ENCODE data around the gene RBM33. TPM values are rescaled to one million over a fixed set of nuclear protein-coding genes. Genes with fewer than 3 reads are reported as not detected.

Gene RBM33
- total RNA-seq, 2 experiments from 2014 or later, result 65.5 to 66.3 TPM

DNA sequence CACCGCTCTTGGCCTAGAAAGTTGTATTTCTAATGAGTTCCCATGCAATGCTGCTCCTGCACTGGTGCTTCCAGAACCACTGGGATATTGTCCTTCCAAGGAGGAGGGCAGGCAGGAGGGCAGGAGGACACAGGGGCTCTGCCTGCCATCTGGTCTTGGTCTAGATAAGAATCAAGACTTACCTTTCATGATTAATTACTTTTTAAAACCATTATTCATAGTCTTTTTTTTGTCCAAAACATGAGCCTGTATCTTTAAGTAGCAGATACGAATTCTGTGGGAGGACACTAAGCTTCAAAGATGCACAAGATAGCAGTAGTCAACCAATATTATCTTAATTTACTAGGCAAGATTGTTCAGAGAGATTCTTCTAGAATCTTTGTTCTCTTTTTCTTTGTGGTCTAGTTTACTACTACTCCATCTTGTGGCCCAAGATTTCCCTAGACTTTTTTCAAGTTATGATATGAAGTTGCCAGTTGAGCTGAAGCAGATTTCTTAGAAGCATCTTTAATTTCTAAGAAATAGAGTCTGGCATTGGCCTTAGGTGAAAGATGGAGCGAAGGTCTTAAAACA lies 57.6 kb downstream of the RBM33 start:
- no peak overlapping the region for H3K4me3 Mint-ChIP-seq
- no peaks in the 10 kb centered on the region for H3K27me3 Mint-ChIP-seq (ENCODE audit: low read depth)
- H3K4me1 Mint-ChIP-seq (ENCODE audit: low read depth), result peaks cover 27% of the 10 kb centered on the region
- CTCF ChIA-PET, result interaction anchor here (1.1 to 2.5 kb wide), 4 partner anchors 23 to 105 kb away, joined by 3 to 7 read pairs (median 4); no protein-coding TSS in a partner anchor
- intact Hi-C loops (cut with micrococcal nuclease), result loop anchor here (2.0 kb wide), 1 partner anchor 37 kb away; no protein-coding TSS in a partner anchor
- peak overlapping the region; percentile 54 for H3K27ac Mint-ChIP-seq
- peaks cover 22% of the 10 kb centered on the region for H3K36me3 Mint-ChIP-seq (ENCODE audit: low read depth)
- DNase-seq, result no peak
- no peaks in the 10 kb centered on the region for H3K9me3 Mint-ChIP-seq

DNA sequence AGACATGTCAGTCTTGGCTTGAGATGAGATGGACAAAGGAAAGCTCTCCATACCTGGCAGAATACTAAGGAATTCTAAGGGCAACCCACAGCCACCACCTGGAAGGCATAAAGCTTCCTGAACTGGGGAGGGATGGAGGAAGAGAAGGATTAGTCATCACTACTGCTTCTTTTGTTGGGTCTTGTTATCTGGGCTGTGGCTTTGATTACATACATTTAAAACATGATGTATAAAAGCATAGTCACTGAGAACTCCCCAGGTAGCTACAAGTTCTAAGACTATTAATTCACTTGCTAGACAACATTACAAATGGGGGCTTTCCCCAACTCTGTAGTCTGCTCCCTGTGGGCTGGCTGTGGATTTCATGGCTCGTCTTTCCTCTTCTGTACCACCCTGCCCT lies 58.2 kb downstream of the RBM33 start:
- Mint-ChIP-seq H3K9me3 (no peaks in the 10 kb centered on the region), H3K36me3 (ENCODE audit: low read depth) (peaks cover 24% of the 10 kb centered on the region), H3K27me3 (ENCODE audit: low read depth) (no peaks in the 10 kb centered on the region), H3K4me1 (ENCODE audit: low read depth) (peaks cover 24% of the 10 kb centered on the region), H3K4me3 (no peak overlapping the region), H3K27ac (peak overlapping the region; percentile 54)
- intact Hi-C loops (cut with micrococcal nuclease), result loop anchor here (2.0 kb wide), 1 partner anchor 38 kb away; no protein-coding TSS in a partner anchor
- DNase-seq, result no peak
- CTCF ChIA-PET, result interaction anchor here (1.1 to 2.5 kb wide), 3 partner anchors 23 to 103 kb away, joined by 3 to 7 read pairs (median 5); no protein-coding TSS in a partner anchor

DNA sequence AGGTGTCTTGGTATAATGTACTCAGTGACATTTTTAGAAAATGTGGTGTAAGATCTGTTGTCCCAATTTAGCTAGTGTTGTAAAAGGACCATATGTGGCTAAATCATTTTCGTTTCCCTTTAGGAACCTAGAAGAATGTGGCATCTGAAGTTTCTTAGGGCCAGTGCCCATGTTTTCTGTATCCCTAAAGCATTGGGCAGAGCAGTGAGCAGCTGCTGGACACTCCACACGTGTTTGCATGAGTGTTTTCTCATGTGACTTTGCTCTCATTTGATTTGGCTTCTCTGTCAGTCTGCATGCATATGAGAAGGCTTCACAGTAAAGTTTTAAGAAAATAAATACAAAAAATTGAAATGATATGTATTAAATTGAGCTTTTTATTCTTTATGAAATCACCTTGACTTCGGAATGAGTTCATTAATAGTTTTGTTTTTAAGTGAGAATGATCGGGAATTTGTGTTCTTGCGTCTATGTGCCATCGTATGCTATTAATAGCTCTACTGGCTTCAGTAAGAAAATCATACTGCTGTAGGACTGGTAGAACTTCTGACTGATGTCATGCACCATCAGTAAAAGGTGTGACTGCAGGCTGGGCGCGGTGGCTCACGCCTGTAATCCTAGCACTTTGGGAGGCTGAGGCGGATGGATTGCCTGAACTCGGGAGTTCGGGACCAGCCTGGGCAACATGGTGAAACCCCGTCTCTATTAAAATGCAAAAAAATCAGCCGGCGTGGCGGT lies 61.3 kb downstream of the RBM33 start:
- no peak for DNase-seq
- no peak overlapping the region for H3K4me3 Mint-ChIP-seq
- CTCF ChIA-PET, result no interaction called here
- intact Hi-C loops (cut with micrococcal nuclease), result no loop called here
- H3K27ac Mint-ChIP-seq, result no peak overlapping the region
- peaks cover 20% of the 10 kb centered on the region for H3K36me3 Mint-ChIP-seq (ENCODE audit: low read depth)
- no peaks in the 10 kb centered on the region for H3K27me3 Mint-ChIP-seq (ENCODE audit: low read depth)
- H3K9me3 Mint-ChIP-seq, result no peaks in the 10 kb centered on the region
- peaks cover 17% of the 10 kb centered on the region for H3K4me1 Mint-ChIP-seq (ENCODE audit: low read depth)

DNA sequence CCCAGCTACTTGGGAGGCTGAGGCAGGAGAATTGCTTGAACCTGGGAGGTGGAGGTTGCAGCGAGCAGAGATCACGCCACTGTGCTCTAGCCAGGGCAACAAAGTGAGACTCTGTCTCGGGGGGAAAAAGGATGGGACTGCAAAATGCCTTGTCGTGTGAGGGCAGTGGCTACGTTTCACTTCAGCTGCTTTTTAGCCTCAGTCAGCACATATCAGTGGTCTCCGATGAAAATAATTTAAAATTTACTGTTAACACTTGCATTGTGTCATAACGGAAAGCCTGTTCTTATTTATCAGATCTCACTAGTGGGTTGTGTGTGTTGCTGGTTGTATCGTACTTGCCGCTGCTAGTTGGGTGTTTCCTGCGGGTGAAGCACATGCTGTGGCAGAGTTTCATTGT lies 61.9 kb downstream of the RBM33 start:
- no peaks in the 10 kb centered on the region for H3K27me3 Mint-ChIP-seq (ENCODE audit: low read depth)
- intact Hi-C loops (cut with micrococcal nuclease), result no loop called here
- no peak overlapping the region for H3K27ac Mint-ChIP-seq
- CTCF ChIA-PET, result no interaction called here
- no peak overlapping the region for H3K4me3 Mint-ChIP-seq
- no peak for DNase-seq
- H3K4me1 Mint-ChIP-seq (ENCODE audit: low read depth), result peaks cover 17% of the 10 kb centered on the region
- H3K9me3 Mint-ChIP-seq, result no peaks in the 10 kb centered on the region
- H3K36me3 Mint-ChIP-seq (ENCODE audit: low read depth), result peaks cover 26% of the 10 kb centered on the region

DNA sequence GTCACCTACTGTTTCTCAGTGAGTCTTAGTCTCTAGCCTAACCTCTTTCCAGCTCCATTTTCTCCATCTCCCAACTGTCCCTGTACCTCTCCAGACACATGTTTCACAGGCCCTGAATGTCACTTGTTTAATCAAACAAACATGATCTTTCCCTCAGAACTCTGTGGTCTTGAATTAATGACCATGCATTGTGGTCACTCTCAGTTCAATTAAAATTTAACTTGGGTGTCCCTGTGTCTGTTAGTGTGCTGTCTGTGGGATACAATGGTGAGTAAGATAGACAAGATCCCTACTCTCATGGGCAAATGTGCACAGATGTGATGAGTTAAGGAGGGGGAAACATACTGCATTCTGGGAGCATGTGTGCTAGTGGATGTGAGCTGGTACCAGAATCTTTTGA lies 65.0 kb downstream of the RBM33 start:
- no peaks in the 10 kb centered on the region for H3K27me3 Mint-ChIP-seq (ENCODE audit: low read depth)
- no peak overlapping the region for H3K27ac Mint-ChIP-seq
- H3K4me3 Mint-ChIP-seq, result no peak overlapping the region
- no peaks in the 10 kb centered on the region for H3K9me3 Mint-ChIP-seq
- peaks cover 14% of the 10 kb centered on the region for H3K4me1 Mint-ChIP-seq (ENCODE audit: low read depth)
- DNase-seq, result no peak
- H3K36me3 Mint-ChIP-seq (ENCODE audit: low read depth), result peaks cover 32% of the 10 kb centered on the region
- intact Hi-C loops (cut with micrococcal nuclease), result no loop called here
- CTCF ChIA-PET, result interaction anchor here (1.1 kb wide), 1 partner anchor 17 kb away, joined by 3 read pairs; no protein-coding TSS in a partner anchor

DNA sequence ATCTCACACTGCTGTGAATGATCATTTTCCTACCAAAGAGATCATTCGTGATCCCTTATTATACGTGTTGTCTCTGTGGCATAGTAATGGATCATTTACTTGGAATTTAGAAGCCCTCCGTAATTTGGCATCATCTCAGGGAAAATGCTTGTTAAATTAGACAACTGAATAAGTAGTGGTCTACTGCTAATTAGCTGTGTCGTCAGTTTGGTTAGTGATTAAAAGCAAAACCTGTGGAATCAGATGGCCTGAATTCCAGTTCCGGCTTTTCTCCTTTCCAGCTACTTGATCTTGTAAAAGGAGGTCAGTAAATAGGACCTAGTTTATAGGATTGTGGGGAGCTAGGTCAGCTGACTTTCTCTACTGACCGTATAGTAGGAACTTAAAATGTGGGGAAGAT lies 65.6 kb downstream of the RBM33 start:
- Mint-ChIP-seq H3K27ac (no peak overlapping the region), H3K36me3 (ENCODE audit: low read depth) (peaks cover 32% of the 10 kb centered on the region), H3K4me3 (no peak overlapping the region), H3K9me3 (no peaks in the 10 kb centered on the region), H3K27me3 (ENCODE audit: low read depth) (no peaks in the 10 kb centered on the region), H3K4me1 (ENCODE audit: low read depth) (peaks cover 14% of the 10 kb centered on the region)
- intact Hi-C loops (cut with micrococcal nuclease), result no loop called here
- no peak for DNase-seq
- CTCF ChIA-PET, result interaction anchor here (1.1 to 1.2 kb wide), 2 partner anchors 17 to 111 kb away, joined by 3 to 4 read pairs; no protein-coding TSS in a partner anchor

DNA sequence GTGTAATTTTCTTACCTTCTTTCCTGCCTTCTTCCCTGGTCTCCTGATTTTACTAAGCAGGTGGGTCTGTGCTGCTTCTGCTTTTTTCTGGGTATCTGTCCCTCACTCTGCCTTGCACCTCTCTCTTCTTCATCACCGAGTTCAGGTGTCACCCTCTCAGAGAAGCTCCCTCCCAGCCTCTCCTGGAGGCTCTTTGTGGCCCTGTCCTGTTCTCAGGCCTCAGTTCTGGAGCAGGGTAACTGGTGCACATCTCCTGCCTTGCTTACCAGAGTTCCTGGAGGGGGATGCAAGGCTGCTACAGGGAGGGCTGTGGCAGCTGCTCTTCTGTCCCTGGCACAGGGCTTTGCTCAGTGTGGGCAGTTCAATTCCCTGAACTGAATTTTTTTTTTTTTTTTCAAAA lies 66.1 kb downstream of the RBM33 start:
- Mint-ChIP-seq H3K27ac (no peak overlapping the region), H3K9me3 (no peaks in the 10 kb centered on the region), H3K36me3 (ENCODE audit: low read depth) (peaks cover 32% of the 10 kb centered on the region), H3K4me1 (ENCODE audit: low read depth) (peaks cover 14% of the 10 kb centered on the region), H3K4me3 (no peak overlapping the region), H3K27me3 (ENCODE audit: low read depth) (no peaks in the 10 kb centered on the region)
- CTCF ChIA-PET, result interaction anchor here (1.2 kb wide), 1 partner anchor 112 kb away, joined by 4 read pairs; no protein-coding TSS in a partner anchor
- DNase-seq, result no peak
- intact Hi-C loops (cut with micrococcal nuclease), result no loop called here

DNA sequence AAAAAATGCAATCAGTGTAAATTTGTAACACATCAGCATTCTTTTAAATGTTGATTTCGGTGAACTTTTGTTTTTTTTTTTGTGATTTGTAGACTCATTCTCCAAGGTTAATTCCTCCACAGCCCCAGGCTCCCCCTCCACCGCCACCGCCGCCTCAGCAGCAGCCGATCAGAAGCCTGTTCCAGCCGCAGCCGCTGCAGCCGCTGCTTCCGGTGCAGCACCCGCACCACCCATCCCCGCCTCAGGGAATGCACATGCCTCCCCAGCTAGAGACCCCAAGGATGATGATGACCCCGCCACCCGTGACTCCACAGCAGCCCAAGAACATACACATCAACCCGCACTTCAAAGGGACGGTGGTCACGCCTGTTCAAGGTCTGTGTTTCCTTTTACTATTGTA lies 66.6 kb downstream of the RBM33 start:
- Mint-ChIP-seq H3K36me3 (ENCODE audit: low read depth) (peaks cover 32% of the 10 kb centered on the region), H3K4me3 (no peak overlapping the region), H3K9me3 (no peaks in the 10 kb centered on the region), H3K4me1 (ENCODE audit: low read depth) (peaks cover 14% of the 10 kb centered on the region), H3K27me3 (ENCODE audit: low read depth) (no peaks in the 10 kb centered on the region), H3K27ac (no peak overlapping the region)
- intact Hi-C loops (cut with micrococcal nuclease), result no loop called here
- DNase-seq, result no peak
- CTCF ChIA-PET, result interaction anchor here (1.2 kb wide), 1 partner anchor 112 kb away, joined by 4 read pairs; no protein-coding TSS in a partner anchor

DNA sequence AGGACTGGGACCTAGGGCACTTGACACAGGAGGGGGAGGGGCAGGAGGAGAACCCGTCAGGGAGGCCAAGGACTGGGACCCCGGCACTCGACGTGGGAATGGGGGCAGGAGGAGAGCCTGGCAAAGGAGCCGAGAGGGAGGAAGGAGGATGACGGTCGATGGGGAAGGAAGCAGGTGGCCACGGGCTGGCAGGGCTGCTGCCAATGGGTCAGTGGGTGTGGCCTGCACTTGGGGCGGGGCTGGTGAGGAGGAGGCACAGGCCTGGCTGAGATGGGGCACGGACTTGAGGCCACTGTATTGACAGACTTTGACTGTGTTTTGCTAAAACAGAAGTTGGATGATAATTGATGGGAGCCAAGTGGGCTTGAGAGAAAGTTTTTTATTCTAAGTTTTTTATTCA lies 68.9 kb downstream of the RBM33 start:
- DNase-seq, result no peak
- no peaks in the 10 kb centered on the region for H3K9me3 Mint-ChIP-seq
- no peak overlapping the region for H3K4me3 Mint-ChIP-seq
- intact Hi-C loops (cut with micrococcal nuclease), result no loop called here
- CTCF ChIA-PET, result interaction anchor here (1.1 kb wide), 1 partner anchor 114 kb away, joined by 3 read pairs; no protein-coding TSS in a partner anchor
- no peak overlapping the region for H3K27ac Mint-ChIP-seq
- peaks cover 17% of the 10 kb centered on the region for H3K4me1 Mint-ChIP-seq (ENCODE audit: low read depth)
- no peaks in the 10 kb centered on the region for H3K27me3 Mint-ChIP-seq (ENCODE audit: low read depth)
- peaks cover 40% of the 10 kb centered on the region for H3K36me3 Mint-ChIP-seq (ENCODE audit: low read depth)

DNA sequence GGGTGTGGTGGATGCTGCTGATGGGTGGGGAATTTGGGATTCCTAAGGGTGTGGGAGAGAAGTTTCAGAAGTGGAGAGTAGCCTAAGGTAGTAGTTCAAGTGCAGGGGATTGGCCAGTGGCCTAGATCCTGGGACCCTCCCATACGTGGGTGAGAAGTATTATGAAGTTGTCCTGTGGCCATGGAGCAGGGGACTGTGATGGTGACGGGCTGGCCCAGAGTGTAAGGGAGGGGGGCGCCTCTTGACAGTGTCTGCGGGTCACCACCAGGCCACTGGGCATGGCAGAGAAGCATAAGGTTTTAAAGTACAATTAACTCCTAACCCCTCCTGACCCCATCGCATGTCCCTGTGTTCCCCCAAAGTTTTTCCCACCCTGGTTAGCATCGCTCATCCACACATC lies 70.2 kb downstream of the RBM33 start:
- H3K36me3 Mint-ChIP-seq (ENCODE audit: low read depth), result peaks cover 42% of the 10 kb centered on the region
- no peaks in the 10 kb centered on the region for H3K9me3 Mint-ChIP-seq
- no peak for DNase-seq
- peaks cover 17% of the 10 kb centered on the region for H3K4me1 Mint-ChIP-seq (ENCODE audit: low read depth)
- CTCF ChIA-PET, result interaction anchor here (1.3 kb wide), 1 partner anchor 53 kb away, joined by 6 read pairs; no protein-coding TSS in a partner anchor
- no peak overlapping the region for H3K27ac Mint-ChIP-seq
- H3K4me3 Mint-ChIP-seq, result no peak overlapping the region
- intact Hi-C loops (cut with micrococcal nuclease), result no loop called here
- H3K27me3 Mint-ChIP-seq (ENCODE audit: low read depth), result no peaks in the 10 kb centered on the region

DNA sequence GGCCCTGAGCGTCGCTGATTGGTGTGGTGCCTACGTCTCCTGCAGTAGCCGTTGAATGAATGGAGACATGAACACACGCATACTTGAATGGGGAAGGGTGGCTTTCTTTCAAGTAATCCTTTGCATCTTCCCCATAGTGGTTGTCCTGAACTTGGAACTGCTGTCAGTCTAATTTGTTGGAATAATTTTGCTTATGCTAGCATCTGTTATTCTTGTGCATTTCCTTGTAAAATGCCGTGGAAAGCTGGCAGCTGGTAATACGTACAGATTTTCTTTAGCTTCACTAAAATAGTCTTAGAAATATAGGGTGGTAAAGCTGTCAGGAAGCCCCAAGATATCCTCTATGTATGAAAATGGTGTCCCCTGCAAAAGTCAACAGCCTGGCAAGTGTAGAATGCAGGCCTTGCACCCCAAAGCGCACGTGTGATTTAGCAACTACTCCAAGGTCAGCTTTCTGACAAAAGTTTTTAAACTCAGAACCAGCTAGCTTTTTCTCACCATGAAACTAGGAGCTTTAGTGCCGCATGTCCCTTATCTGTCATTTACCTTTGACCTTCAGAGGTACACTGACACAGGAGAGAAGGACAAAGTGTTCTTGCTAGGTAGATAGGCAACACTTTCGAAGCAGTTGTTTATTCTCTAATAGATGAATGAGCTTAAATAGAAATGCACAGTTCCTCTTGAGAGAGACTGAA lies 70.8 kb downstream of the RBM33 start:
- Mint-ChIP-seq H3K4me1 (ENCODE audit: low read depth) (peaks cover 17% of the 10 kb centered on the region), H3K4me3 (no peak overlapping the region), H3K36me3 (ENCODE audit: low read depth) (peaks cover 42% of the 10 kb centered on the region), H3K9me3 (no peaks in the 10 kb centered on the region), H3K27ac (no peak overlapping the region), H3K27me3 (ENCODE audit: low read depth) (no peaks in the 10 kb centered on the region)
- CTCF ChIA-PET, result interaction anchor here (1.3 to 1.6 kb wide), 2 partner anchors 52 to 117 kb away, joined by 6 to 7 read pairs; no protein-coding TSS in a partner anchor
- no peak for DNase-seq
- intact Hi-C loops (cut with micrococcal nuclease), result no loop called here

DNA sequence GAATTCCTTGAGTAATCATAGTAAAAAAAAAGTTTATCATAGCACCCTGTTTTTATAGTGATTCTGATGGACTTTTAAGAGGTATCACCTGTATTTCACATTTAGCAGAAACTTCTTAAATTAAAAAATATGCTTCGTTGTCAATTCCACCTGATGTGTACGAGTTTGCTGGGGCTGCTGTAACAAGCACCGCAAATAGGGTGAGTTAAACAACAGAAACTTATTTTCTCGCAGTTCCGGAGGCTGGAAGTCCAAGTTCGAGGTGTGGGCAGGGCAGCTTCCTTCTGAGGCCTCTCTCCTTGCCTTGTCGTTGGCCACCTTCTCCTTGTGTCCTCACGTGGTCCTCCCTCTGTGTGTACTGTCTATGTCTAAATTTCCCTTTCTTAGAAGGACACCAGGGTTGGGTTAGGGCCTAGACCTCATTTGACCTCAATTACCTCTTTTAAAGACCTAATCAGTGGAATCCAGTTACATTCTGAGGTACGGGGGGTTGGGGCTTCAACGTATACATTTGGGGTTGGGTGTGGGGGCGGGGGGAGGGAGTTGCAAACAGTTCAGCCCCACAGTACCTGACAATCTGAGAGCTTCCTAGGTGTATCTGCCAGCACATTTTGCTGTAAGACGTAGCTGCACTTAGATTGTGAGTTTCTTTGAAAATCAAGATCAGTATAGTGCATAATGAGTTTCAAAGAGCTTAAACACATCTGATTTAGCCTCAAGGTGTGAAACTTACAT lies 72.7 kb downstream of the RBM33 start:
- no peak for DNase-seq
- H3K4me3 Mint-ChIP-seq, result no peak overlapping the region
- intact Hi-C loops (cut with micrococcal nuclease), result no loop called here
- H3K27ac Mint-ChIP-seq, result no peak overlapping the region
- no peaks in the 10 kb centered on the region for H3K27me3 Mint-ChIP-seq (ENCODE audit: low read depth)
- peaks cover 23% of the 10 kb centered on the region for H3K4me1 Mint-ChIP-seq (ENCODE audit: low read depth)
- no peaks in the 10 kb centered on the region for H3K9me3 Mint-ChIP-seq
- peaks cover 30% of the 10 kb centered on the region for H3K36me3 Mint-ChIP-seq (ENCODE audit: low read depth)
- CTCF ChIA-PET, result no interaction called here

Data from activated naive CD4-positive, alpha-beta T cell treated with anti-CD3 and anti-CD28 coated beads for 36 hours (primary cell).